ENCODE data around the gene MAP3K5. TPM values are rescaled to one million over a fixed set of nuclear protein-coding genes. Genes with fewer than 3 reads are reported as not detected.

MAP3K5 gene
- total RNA-seq, 3 donors from 2014 or later (not counting 1 experiment from before 2014, with no cell fraction given), result 19.7 to 36.7 (median 35.4) TPM

GRCh38 chr6:136775081-136775480 is 17.2 kb downstream of the MAP3K5 start:
- no peak for DNase-seq
- Histone ChIP-seq H3K4me3 (ENCODE audit: low read length) (no peak overlapping the region), H3K36me3 (ENCODE audit: control insufficient read depth, insufficient read depth, low read length) (no peaks in the 10 kb centered on the region), H3K27ac (ENCODE audit: low read length) (no peak overlapping the region), H3K27me3 (ENCODE audit: control insufficient read depth, insufficient read depth, low read length) (no peaks in the 10 kb centered on the region), H3K9me3 (ENCODE audit: control insufficient read depth, insufficient read depth, low read length) (no peaks in the 10 kb centered on the region), H3K4me1 (ENCODE audit: control insufficient read depth, insufficient read depth, low read length) (peaks cover 25% of the 10 kb centered on the region)
- Mint-ChIP-seq H3K4me1 (peaks cover 38 to 40% of the 10 kb centered on the region in 2 donors), H3K4me3 (no peak overlapping the region), H3K9me3 (no peaks in the 10 kb centered on the region), H3K27ac (peak overlapping the region in 1 of 2 donors; percentile 1), H3K36me3 (no peaks in the 10 kb centered on the region), H3K27me3 (ENCODE audit: low read depth in 2 of 2) (no peaks in the 10 kb centered on the region)
- intact Hi-C loops (cut with micrococcal nuclease), result no loop called here
- ATAC-seq, result no peak
- 90% methylated on average over 3 of the region's 3 CpGs for WGBS (ENCODE audit: insufficient coverage)
- TF ChIP-seq, protein P1, sequence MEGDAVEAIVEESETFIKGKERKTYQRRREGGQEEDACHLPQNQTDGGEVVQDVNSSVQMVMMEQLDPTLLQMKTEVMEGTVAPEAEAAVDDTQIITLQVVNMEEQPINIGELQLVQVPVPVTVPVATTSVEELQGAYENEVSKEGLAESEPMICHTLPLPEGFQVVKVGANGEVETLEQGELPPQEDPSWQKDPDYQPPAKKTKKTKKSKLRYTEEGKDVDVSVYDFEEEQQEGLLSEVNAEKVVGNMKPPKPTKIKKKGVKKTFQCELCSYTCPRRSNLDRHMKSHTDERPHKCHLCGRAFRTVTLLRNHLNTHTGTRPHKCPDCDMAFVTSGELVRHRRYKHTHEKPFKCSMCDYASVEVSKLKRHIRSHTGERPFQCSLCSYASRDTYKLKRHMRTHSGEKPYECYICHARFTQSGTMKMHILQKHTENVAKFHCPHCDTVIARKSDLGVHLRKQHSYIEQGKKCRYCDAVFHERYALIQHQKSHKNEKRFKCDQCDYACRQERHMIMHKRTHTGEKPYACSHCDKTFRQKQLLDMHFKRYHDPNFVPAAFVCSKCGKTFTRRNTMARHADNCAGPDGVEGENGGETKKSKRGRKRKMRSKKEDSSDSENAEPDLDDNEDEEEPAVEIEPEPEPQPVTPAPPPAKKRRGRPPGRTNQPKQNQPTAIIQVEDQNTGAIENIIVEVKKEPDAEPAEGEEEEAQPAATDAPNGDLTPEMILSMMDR (IDR thresholded peaks at IDR 0.05), result no peak

- Mint-ChIP-seq H3K36me3 (no peaks in the 10 kb centered on the region), H3K27ac (peak overlapping the region; percentile 1 to 14), H3K4me1 (peaks cover 32 to 36% of the 10 kb centered on the region in 2 donors), H3K9me3 (no peaks in the 10 kb centered on the region), H3K4me3 (no peak overlapping the region), H3K27me3 (ENCODE audit: low read depth in 2 of 2) (no peaks in the 10 kb centered on the region)
- Histone ChIP-seq H3K27ac (ENCODE audit: low read length) (no peak overlapping the region), H3K4me3 (ENCODE audit: low read length) (no peak overlapping the region), H3K9me3 (ENCODE audit: control insufficient read depth, insufficient read depth, low read length) (no peaks in the 10 kb centered on the region), H3K36me3 (ENCODE audit: control insufficient read depth, insufficient read depth, low read length) (no peaks in the 10 kb centered on the region), H3K27me3 (ENCODE audit: control insufficient read depth, insufficient read depth, low read length) (no peaks in the 10 kb centered on the region), H3K4me1 (ENCODE audit: control insufficient read depth, insufficient read depth, low read length) (peaks cover 25% of the 10 kb centered on the region)
- ATAC-seq (no peak), DNase-seq (no peak)
- intact Hi-C loops (cut with micrococcal nuclease), result no loop called here
- TF ChIP-seq, protein P1 (IDR thresholded peaks at IDR 0.05), result no peak
- 91% methylated on average over 4 of the region's 6 CpGs for WGBS (ENCODE audit: insufficient coverage)
Observed at GRCh38 chr6:136774228-136775041, 17.8 kb downstream of the MAP3K5 start.

DNA sequence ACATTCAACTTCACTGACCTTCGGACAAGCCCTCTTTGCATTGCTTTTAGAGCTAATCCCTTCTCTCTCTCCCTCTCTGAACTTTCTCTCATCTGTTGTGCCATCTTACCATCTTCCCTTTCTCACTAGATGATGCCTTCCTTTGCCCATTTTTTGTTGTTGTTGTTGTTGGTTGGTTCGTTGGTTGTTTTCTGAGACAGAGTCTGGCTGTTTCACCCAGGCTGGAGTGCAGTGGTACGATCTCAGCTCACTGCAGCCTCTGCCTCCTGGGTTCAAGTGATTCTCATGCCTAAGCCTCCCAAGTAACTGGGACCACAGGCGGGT is 18.8 kb downstream of the MAP3K5 start:
- H3K9me3 ChIP-seq (ENCODE audit: control insufficient read depth, insufficient read depth, low read length), result no peaks in the 10 kb centered on the region
- no peaks in the 10 kb centered on the region for H3K9me3 Mint-ChIP-seq
- H3K4me1 Mint-ChIP-seq, result peaks cover 37 to 44% of the 10 kb centered on the region in 2 donors
- TF ChIP-seq, protein P1 (IDR thresholded peaks at IDR 0.05), result no peak
- no peaks in the 10 kb centered on the region for H3K36me3 Mint-ChIP-seq
- peaks cover 25% of the 10 kb centered on the region for H3K4me1 ChIP-seq (ENCODE audit: control insufficient read depth, insufficient read depth, low read length)
- intact Hi-C loops (cut with micrococcal nuclease), result no loop called here
- H3K27me3 Mint-ChIP-seq (ENCODE audit: low read depth in 2 of 2), result no peaks in the 10 kb centered on the region
- DNase-seq (no peak), ATAC-seq (no peak)
- no peak overlapping the region for H3K4me3 ChIP-seq (ENCODE audit: low read length)
- H3K27ac ChIP-seq (ENCODE audit: low read length), result no peak overlapping the region
- no peak overlapping the region for H3K4me3 Mint-ChIP-seq
- no peaks in the 10 kb centered on the region for H3K36me3 ChIP-seq (ENCODE audit: control insufficient read depth, insufficient read depth, low read length)
- peak overlapping the region in 1 of 2 donors; percentile 14 for H3K27ac Mint-ChIP-seq
- WGBS (ENCODE audit: insufficient coverage), result 99% methylated on average over 3 of the region's 4 CpGs
- no peaks in the 10 kb centered on the region for H3K27me3 ChIP-seq (ENCODE audit: control insufficient read depth, insufficient read depth, low read length)

All from natural killer cell (primary cell).